Activated naive CD4-positive, alpha-beta T cell treated with anti-CD3 and anti-CD28 coated beads, Interleukin-2, amount 50 U/mL, for 16 hours (primary cell): ENCODE results near the gene GRK5.

Source experiments
- DNase-seq: peaks from one replicate; pipeline ENCODE4 v3.0.0-alpha.2; 2020

The GRK5 gene

DNA sequence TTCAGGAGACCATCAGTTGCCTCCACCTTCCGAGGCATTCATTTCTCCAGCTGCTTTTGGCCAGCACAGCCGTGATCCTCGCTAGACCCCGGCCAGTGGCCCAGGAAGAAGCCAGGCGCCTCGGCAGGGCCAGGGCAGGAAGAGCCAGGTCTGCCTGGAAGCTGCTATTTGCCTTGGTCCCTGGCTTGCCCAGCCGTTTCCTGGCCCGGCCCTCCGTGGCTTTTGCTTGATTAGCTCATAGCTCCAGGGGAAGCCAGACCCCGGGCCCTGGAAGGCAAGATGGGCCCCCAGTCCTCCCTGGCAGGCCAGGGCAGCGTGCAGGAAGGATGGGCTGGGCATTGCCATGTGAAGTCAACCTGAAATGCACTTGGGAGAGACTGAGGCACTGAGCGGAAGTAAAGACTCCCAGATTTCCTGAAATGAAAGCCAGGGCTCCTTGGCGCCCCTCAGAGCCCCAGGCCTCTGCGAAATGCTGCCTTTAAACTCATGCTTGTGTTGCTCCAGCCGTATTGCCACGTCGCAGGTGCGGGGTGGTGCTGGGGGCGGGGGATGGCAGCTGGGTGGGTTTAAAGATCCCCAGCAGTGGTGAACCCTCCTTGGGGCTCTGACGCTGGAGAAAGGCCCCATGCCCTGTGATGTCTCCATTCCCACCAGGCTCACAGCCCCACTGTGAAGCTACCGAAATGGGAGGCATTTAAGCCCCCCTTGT, 160.6 kb downstream of the GRK5 start:
- DNase-seq = no peak

DNA sequence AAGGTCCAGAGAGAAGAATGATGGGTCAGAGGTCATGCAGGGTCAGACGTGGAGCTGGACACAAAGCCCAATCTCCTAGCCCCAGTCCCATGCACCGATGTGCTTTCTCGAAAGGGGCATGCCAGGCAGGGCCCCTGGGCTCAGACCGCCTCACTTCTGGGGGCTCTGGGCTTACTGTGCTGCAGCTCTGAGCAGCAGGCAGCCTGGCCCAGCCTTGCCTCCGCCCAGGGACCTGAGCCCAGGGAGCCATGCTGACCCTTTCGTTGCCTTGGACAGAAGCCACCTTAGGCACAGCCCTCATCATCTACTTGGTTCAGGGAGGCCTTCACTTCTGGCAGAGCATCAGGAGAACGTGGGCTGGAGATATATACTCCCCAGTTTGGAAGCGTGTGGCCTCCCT, 161.2 kb downstream of the GRK5 start:
- DNase-seq = no peak

DNA sequence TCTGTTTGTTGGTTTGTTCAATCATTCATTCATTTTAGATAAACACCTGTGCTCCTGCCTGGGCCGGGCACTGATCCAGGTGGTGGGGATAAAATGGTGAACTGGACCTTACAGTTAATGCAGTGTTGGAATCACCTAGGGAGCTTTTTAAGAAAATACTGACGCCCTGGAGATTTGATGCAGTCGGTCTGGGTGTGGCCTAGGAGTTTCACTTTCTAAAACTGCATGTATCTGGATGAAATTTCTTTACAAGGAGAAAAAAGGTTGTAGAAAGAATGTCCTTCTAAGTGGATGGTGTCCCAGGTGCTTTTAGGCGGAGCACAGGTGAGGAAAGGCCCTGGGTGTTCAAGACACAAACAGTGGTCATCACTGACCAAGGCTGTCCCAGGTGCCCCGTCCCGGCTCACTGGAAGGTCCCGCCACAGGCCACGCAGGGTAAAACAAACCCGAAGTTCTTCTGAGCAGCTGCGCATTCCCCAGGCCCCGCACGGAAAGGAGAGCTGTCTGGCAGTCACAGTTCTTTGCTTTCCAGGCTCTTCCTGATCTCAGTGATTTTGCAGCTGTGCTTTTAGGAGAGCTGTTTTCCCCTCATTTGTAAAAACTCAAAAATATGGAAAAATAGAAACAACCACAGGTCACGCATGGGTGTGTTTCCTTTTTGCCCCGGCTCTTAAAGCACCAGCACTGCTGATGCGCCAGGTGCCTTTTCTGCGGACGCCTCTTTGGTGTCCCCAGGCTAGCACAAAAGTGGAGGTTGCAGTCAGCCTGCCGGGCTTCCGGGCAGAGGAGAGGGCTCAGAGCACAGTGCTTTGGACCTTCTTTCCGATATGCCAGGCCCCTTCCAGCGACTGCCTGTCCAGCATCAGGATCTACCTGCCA, 161.9 kb downstream of the GRK5 start:
- no peak for DNase-seq

DNA sequence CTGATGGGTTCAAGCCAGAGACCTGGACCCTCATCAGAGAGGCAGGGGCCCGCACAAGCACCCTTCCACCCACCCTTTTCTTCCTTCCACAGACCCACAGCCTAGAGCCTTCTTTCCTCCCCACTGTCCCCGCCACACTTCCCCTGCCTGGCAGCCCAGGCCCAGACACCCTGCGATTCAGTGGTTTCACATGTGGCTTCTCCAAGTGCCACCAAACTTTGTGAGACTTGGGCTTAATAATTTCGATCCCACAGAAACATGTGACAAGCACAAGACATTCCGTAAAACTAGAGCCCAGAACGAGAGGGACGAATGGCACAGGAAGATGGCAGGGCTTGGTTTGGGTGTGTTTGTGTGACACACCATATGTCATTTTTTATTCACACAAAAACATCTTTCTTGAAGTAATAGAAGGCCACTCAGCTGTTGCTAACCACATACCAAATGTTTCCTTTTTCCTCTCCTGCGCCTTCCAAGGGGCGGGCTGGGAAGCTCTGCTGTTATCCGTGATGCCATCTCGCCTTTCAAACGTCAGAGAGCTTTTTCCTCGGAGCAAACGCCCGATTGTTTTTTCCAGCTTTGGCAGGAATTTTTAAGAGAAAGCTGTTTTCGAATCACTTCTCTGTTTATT, 162.9 kb downstream of the GRK5 start:
- no peak for DNase-seq

DNA sequence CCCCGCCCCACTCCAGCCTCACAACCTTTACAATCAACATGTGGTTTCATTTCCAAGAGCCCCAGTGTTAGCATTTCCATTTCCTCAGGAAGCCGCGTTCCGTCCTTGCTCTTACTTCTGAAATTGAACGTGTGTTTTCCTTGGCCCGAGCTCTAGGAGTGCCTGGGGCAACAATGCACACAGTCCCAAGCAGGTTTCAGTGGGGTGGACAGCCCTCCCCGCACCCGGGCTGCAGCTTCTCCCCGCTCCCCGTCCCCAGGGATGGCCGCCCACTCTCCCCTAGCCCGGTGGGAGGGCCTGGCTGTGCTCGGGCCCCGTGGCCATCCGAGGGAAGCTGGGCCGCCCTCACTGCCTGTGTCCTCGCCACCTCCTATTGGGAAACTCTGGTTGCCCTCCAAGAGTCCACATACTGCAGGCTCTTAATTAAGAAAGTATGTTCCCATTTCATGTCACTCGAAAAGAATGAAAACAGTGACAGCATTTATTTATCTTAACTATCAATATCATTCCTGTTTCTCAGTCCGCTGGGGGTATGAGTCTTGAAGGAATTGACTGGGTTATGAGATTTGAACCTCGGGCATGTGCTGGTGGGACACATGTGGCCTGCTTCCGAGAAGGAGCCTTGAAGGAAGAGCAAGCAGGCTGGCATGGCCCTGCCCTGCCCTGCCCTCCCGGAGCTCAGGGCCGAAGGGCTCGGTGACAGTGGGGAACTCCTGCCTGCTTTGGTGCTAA, 163.8 kb downstream of the GRK5 start:
- no peak for DNase-seq

DNA sequence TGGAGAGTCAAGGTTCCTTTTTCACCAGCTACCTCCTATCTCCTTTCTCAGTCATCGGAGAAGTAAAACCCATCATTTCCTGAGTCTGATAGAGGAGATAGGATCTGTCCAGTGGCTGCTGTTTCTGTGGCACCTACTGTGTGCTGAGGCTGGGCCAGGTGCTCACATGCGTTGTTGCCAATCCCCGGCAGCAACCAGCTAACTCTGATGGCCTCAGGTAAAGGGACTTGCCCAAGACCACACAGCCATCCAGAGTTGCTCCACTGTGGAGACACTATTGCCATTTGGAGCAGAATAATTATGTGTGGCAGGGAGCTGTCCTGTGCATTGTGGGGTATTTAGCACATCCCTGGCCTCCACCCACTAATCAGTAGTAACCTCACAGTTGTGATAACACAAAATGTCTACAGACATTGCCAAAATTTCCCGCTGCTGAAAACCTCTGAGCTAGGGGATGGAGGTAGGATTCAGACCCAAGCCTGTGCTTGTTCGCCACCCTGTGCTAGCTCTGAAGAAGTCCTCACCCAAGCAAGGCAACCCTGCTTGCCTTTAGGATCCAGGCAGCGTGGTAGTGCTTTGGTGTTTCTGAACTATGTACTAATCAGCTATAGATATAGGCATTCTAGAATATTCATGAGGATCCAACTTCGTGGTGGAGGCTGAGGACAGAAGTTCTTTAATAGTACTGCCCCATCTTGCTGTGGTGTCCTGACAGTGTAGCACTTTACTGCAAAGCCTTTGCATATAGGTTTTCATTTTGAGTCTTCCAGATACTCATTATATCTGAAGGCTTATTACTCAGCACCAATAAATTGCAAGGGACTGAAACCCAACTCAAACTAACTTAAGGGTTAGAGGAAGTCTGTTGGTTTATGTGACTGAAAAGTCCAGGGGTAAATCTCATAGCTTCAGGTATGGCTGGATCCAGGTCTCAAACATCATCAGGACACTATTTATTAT, 164.6 kb downstream of the GRK5 start:
- no peak for DNase-seq

DNA sequence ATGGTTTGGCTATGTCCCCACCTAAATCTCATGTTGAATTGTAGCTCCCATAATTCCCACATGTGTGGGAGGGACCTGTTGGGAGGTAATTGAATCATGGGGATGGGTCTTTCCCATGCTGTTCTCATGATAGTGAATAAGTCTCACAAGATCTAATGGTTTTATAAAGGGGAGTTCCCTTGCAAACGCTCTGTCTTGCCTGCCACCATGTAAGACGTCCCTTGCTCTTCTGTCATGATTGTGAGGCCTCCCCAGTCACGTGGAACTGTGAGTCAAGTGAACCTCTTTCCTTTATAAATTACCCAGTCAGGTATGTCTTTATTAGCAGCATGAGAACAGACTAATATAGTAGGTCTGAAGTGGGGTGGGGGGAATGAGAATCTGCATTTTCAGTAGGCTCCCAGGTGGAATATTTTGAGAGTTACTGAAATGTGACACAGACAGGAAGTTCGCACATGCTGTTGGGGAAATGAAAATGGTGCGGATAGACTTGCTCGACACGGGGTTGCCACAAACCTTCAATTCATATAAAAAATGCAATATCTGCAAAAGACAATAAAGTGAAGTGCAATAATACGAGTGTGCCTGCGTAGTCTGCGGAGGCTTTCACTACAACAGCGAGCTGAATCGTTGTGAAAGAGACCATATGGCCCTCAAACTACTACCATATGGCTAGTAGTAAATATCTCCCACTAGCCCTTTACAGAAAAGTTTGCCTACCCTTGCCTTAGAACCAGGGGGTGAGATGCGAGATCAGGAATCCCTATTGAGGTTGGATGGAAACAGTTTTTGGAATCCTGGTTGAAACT, 166.1 kb downstream of the GRK5 start:
- DNase-seq = no peak

DNA sequence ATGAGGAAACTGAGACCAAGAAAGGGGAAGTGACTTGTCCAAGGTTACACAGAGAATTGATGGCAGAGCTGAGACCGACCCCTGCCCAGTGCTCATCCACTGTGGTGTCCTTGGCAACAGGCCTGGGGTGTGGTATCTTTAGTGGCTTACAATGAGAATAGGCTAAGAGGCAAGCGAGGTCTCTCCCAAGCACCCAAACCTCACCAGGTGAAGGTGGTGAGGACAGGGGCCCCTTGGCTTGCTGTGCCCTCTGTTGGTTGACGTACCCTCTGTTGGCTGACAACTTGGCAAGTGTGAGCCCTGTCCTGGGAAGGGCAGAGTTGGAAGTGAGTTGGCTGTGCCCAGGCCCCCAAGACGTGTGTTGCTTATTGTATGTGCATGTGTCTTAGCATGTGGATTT, 166.9 kb downstream of the GRK5 start:
- no peak for DNase-seq

DNA sequence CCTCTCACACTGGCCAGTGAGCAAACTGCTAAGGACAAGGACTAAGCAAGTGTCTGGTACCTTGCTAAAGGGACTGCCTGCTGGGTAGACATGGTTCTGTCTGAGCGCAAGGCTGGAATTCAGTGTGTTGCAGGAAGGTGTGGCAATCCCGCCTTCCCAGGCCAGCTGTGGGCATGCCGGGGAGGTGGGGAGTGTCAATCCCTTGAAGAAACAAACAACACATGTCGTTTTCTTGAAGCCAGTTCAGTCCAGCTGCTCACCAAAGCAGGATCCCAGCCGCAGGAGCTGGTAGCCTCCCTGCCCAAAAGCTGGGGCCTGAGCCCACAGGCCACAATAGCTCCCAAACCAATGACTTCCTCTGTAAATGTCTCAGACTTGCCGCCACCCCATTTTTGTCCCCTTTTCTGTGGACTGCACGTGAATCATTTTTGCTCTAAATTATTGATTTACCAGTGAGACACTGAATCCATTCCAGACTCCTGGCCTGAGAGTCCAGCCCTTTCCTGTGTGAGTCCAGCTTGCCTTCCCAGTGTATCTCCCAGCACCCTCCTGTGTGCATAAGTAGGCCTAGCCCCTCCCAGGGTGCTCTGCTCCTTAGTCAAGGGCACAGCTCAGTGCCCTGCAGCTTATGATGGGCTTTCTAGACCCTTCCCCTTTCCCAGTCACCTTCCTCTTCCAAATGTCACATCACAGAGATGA, 168.4 kb downstream of the GRK5 start:
- no peak for DNase-seq

DNA sequence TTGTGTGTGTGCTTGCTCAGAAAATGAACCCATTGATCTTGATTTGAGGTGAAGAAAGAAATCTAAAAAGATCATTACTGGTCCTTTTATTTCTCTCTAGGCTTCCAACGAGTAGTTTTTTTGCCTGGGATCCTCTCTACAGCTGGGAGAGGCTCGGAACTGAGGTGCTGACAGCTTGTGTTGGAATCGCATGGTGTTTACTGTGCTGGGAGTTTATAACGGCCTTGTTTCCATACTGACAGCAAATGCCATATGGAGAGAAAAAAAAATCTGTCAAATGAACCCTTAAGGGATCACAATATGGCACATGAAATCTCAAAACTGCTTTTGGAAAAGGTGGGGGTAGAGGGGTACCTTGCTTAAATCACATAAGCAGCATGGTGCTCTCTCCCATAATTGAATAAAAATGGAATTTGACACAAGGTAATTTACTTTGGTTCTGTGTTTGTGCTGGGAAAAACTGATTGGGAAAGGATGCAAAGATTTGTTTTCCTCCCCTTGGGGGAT, 170.1 kb downstream of the GRK5 start:
- no peak for DNase-seq

DNA sequence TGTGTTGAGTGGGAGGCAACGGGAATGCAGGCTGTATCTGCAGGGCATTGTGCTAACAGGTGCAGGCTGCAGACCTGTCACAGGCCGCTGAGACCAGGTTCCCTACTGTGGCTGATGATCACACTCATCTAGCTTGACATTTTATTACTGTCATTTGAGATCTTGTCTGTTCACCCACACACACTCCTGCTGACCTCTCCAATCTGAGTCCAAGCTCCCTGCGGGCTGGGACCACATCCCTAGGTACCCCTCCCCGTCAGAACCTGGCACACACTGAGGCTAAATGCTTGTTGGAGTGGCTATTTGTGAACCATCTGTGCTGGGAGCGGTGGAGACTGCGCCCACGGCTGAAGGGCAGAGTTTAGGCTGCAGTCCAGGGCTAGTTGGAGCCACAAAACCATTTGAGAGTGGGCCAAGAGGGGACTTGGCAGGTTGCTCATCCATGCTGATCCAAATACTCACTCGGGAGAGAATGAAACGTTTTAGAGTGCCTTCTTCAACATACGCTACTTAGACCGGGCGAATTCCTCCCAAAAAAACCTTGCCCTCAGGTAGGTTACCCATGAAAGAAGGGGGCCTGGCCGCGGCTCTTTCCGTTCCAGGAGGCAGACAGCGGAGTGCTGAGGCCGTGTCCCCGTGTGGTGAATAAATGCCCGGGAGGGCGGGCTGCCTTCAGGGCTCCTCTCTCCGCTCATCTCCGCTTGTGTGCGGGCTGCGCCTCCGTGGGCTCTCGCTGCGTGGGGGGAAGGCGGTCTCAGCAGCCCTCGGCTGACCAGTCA, 170.8 kb downstream of the GRK5 start:
- DNase-seq = no peak

DNA sequence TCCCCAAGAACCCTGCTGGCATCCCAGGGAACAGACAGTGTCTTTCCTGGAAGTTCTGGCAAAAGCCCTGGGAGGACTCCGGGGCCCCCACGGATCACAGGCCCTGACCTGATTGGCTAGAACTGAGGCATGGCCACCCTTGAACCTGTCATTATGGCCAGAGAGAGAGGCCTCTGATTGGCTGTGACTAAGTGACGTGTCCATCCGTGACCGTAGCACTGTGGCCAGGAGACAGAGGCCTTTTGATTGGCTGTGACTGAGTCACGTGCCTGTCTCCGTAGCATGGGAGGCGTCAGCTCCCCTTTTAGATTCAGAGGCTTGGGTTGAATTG, 171.3 kb downstream of the GRK5 start:
- DNase-seq = no peak

DNA sequence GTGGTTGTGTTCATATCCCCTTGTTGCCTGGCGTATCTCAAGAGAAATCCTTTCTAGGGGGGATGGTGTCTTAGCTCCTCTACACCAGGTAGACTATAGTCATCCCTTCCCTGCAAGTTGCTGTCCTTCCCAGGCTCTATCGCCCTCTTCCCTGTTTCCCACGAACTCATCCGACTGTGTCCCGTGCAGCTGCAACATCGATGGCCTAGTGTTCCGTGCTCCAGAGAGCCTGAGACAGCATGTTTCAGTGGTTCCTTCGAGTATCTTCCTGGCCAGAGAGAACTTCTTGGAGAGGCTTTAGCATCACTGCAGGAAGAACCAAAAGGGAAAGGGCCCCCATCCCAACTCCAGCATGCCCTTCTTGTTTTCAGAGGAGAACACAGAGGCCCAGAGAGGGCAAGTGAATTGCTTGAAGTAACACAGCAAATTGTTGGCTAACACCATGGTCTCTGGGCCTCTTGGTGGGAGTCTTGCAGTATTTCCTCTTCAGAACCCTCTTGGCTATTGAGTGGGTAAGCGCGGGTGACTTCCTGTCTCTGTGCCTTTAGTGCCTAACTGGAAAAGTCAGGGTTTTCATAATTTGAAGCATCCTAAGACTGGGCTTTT, 172.2 kb downstream of the GRK5 start:
- DNase-seq = no peak

DNA sequence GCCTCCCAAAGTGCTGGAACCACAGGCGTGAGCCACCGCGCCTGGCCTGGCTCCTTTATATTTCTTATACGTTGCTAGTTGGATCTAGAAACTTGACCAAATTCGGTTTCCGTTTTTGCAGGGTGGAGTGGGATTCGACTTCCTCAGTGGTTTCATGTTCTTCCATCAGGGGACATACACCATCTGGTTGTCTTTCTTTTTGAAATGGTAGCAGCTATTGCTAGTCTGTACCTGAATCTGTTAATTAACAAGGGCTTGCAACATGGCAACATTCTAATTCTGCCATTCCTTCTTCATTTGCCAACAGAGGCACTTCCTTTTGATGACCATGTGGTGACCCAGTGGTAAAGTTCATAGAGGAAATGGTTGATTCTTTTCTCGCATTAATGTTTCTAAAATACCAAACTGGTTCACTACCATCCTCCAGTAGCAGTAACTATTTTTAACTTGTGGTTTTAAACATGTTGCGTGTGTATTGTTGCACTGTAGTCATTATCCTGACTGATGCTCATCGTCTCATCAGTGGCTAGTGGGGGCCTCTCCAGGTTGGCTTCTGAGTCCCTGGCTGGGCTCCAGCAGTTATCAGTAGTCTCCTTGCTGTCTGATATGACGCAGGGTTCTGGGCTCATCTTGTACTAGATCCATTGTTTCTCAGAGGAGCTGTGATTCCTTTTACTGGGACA, 175.9 kb downstream of the GRK5 start:
- DNase-seq = no peak

DNA sequence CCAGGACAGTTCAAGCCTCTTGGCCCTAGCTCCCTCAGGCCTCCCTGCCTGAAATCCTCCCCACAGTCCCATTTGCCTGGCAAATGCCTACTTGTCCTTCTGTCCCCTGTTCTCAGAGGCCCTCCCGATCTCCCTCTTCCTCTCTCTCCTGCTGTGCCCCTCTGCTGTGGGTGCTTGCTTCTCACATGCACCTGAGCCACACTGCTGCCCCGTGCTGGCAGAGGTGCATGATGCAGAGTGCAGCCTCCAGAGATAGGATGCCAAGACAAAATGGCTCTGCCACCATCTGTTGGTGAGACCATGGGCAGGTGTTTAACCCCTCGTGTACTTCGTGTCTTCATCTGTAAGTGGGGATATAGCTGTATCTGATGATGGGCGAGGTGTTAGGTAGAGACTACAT, 176.8 kb downstream of the GRK5 start:
- no peak for DNase-seq

DNA sequence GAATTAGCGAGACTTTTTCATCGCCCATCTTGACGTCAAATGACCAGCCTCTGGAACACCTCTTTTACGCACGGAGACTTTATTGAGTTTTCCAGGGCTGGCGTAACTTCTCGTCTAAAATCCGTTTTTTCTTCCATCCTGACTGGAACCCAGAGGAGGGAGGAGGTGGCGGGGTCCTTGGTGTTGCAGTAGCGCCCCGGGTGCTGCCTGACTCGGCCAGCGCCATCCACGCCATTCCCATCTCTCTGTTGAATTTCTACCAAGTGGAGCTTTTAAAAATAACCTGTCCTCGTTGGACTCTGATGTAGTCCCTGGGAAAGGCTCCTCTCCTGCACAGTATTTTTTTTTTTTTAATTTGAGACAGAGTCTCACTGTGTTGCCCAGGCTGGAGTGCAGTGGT, 179.3 kb downstream of the GRK5 start:
- DNase-seq = no peak

DNA sequence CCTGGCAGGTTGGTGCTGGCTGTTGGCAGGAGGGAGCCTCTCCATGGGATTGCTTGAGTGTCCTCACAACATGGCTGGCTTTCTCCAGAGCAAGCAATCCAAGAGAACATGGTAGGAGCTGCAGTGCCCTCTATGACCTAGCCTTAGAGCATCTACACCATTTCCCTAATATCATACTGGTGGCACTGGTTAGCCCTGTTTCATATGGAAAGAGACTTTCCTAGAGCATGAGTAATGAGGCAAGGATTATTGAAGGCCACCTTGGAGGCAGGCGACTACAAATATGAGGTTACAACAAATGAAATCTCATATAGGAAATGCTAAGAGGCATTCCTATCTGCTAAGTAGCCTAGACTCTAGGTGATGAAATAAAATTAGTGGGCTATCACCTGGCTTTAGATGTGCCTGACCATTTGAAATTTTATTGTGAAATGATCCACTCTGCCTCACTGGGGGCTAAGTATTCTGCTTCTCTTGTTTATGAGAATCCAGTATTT, 181.5 kb downstream of the GRK5 start:
- DNase-seq = no peak
